Endothelial cell of umbilical vein (primary cell): ENCODE measurements around the gene TEKT5. TPM values are rescaled to one million over a fixed set of nuclear protein-coding genes. Genes with fewer than 3 reads are reported as not detected.

Source experiments
- BruUV-seq: library from RNA; stranded (reverse); fragments of 400-500 nt; replicated peaks from 2 replicates; lab custom pipeline; 2021; lab: Mats Ljungman, UMichigan
- CTCF ChIA-PET: fragments of 300-600, 350-600 bp; sonication (Branson Sonifier 250); formaldehyde crosslinking; loops from one replicate; lab custom pipeline; 2021; ENCODE audit warnings: antibody characterized with exemption, inconsistent platforms; lab: Charles Lee
- POLR2A ChIA-PET: fragments of 300-600, 350-600 bp; sonication (Branson Sonifier 250); formaldehyde crosslinking; loops from one replicate; lab custom pipeline; 2021; ENCODE audit warnings: antibody characterized with exemption, inconsistent platforms; lab: Charles Lee
- DNase-seq: peaks from one replicate; pipeline ENCODE4 v3.0.0-alpha.2; 2011; ENCODE audit warnings: low read depth, low spot score
- FAIRE-seq: peaks from 2 replicates; lab custom pipeline; 2011; peaks lifted over from hg19 to GRCh38; lab: Jason Lieb, UNC
- H2AFZ ChIP-seq: 2 replicates; pipeline ENCODE4 v1.6.0; 2012; ENCODE audit warnings: low read depth, low read length, control low read depth, inconsistent platforms
- H3K27ac ChIP-seq: 2 replicates; pipeline ENCODE4 v1.5.1; 2011; ENCODE audit warnings: low read depth, mild to moderate bottlenecking, control low read depth, low read length, moderate library complexity; ENCODE audit not compliant: insufficient read depth
- H3K27me3 ChIP-seq, 2 experiments: 2 replicates each; pipeline versions ENCODE4 v1.6.0 to v1.6.1; 2011; ENCODE audit warnings: low read length in 2 of 2, mixed read lengths in 1 of 2; ENCODE audit not compliant: control insufficient read depth in 2 of 2, insufficient read depth in 2 of 2
- H3K36me3 ChIP-seq, 2 experiments: 2 replicates in 1 of 2; 3 replicates in 1 of 2; pipeline ENCODE4 v1.5.1; 2011; ENCODE audit warnings: low read length in 2 of 2, mild to moderate bottlenecking in 1 of 2, moderate library complexity in 1 of 2; ENCODE audit not compliant: control insufficient read depth in 2 of 2, insufficient read depth in 2 of 2; ENCODE audit errors: extremely low read depth in 1 of 2
- H3K4me1 ChIP-seq: 3 replicates; pipeline ENCODE4 v1.5.1; 2011; ENCODE audit warnings: mild to moderate bottlenecking, low read length; ENCODE audit not compliant: control insufficient read depth, insufficient read depth; ENCODE audit errors: extremely low read depth
- H3K4me2 ChIP-seq: 2 replicates; pipeline ENCODE4 v1.6.1; 2011; ENCODE audit warnings: low read length, control low read depth, mixed read lengths; ENCODE audit not compliant: insufficient read depth
- H3K4me3 ChIP-seq, 3 experiments: fragments of 200-600 bp in 1 of 3; sonication (generic), shearing (Covaris generic) in 1 of 3; replicated peaks in 1 of 3; 2 replicates each; pipeline ENCODE4 v1.5.1; 2011 to 2016; ENCODE audit warnings: control low read depth in 3 of 3, low read length in 3 of 3, mild to moderate bottlenecking in 2 of 3, inconsistent platforms in 1 of 3, low read depth in 1 of 3, moderate library complexity in 1 of 3; ENCODE audit not compliant: insufficient read depth in 1 of 3
- H3K79me2 ChIP-seq: 2 replicates; pipeline ENCODE4 v1.6.0; 2012; ENCODE audit warnings: low read length, inconsistent platforms; ENCODE audit not compliant: control insufficient read depth, insufficient read depth
- H3K9ac ChIP-seq: replicated peaks from 2 replicates; pipeline ENCODE3; 2011; ENCODE audit warnings: low read length, control low read depth; ENCODE audit not compliant: insufficient read depth; ENCODE audit errors: extremely low read depth
- H3K9me1 ChIP-seq: replicated peaks from 3 replicates; pipeline ENCODE4 v1.6.0; 2011; ENCODE audit warnings: mild to moderate bottlenecking, low read length; ENCODE audit not compliant: control insufficient read depth, insufficient read depth; ENCODE audit errors: extremely low read depth
- H3K9me3 ChIP-seq: replicated peaks from 2 replicates; pipeline ENCODE4 v1.5.1; 2012; ENCODE audit warnings: low read length, inconsistent platforms; ENCODE audit not compliant: control insufficient read depth, insufficient read depth
- H4K20me1 ChIP-seq: replicated peaks from 2 replicates; pipeline ENCODE3; 2011; ENCODE audit warnings: mild to moderate bottlenecking, low read length; ENCODE audit not compliant: control insufficient read depth, insufficient read depth; ENCODE audit errors: extremely low read depth
- CTCF ChIP-seq, 2 donors: IDR thresholded peaks; 1 replicate in 1 of 2; 2 replicates in 1 of 2; pipeline ENCODE4 v1.5.1; 2011; ENCODE audit warnings: low read length in 2 of 2, mild to moderate bottlenecking in 2 of 2, moderate library complexity in 2 of 2, control low read depth in 1 of 2, inconsistent platforms in 1 of 2, low read depth in 1 of 2; ENCODE audit not compliant: insufficient read depth in 1 of 2; ENCODE audit errors: extremely low read depth in 1 of 2
- FOS ChIP-seq: IDR thresholded peaks from 2 replicates; pipeline ENCODE4 v1.6.1; 2011; ENCODE audit warnings: mild to moderate bottlenecking, low read length, moderate library complexity, borderline replicate concordance; ENCODE audit not compliant: insufficient read depth
- GATA2 ChIP-seq: IDR thresholded peaks from 2 replicates; pipeline ENCODE4 v1.7.0; 2011; ENCODE audit warnings: low read depth, mild to moderate bottlenecking, moderate library complexity, mixed read lengths, low read length; ENCODE audit not compliant: insufficient read length, insufficient read depth
- JUN ChIP-seq: IDR thresholded peaks from 2 replicates; pipeline ENCODE4 v1.6.1; 2011; ENCODE audit warnings: borderline replicate concordance, low read depth; ENCODE audit not compliant: insufficient read length, insufficient read depth
- MYC ChIP-seq: IDR thresholded peaks from one replicate; pipeline ENCODE4 v1.6.1; 2011; ENCODE audit warnings: mild to moderate bottlenecking, low read depth, low read length
- POLR2AphosphoS5 ChIP-seq: IDR thresholded peaks from 2 replicates; pipeline ENCODE4 v1.6.1; 2012; ENCODE audit warnings: low read depth, mild to moderate bottlenecking, control low read depth, low read length, moderate library complexity; ENCODE audit not compliant: insufficient read depth
- dilution Hi-C: fragments of 300-500 bp; cut with MboI; formaldehyde crosslinking; loops from one replicate; pipeline ENCODE4 v1.15.0; 2019; ENCODE audit warnings: low sequenced_read_pairs; ENCODE audit not compliant: extremely low pct_ligation_motif_present
- intact Hi-C: fragments of 100-400 bp; cut with micrococcal nuclease; formaldehyde crosslinking; loops from one replicate; pipeline ENCODE4 v1.10.0; 2022
- polyA plus RNA-seq, 4 experiments: library from polyadenylated mRNA; depleted of rRNA in 3 of 4; stranded (reverse) in 3 of 4; unstranded in 1 of 4; fragments of >200 nt; gene quantifications; 2 replicates each; pipeline versions ENCODE4 v1.2.1 to v1.2.3, GENCODE V29; 2011 to 2012; ENCODE audit warnings: missing spikeins in 1 of 4
- total RNA-seq: library from RNA; stranded (reverse); gene quantifications from 2 replicates; pipeline ENCODE4 v1.2.3, GENCODE V29; 2021

TEKT5 gene
- total and polyA plus RNA-seq, 2 donors (not counting 3 experiments of a cell fraction or from before 2014, with no cell fraction given) = not detected

- Histone ChIP-seq H3K4me3 (no peak overlapping the region), H3K9me1 (no peaks in the 10 kb centered on the region), H3K4me2 (no peak overlapping the region), H3K27ac (no peak overlapping the region), H3K27me3 (no peaks in the 10 kb centered on the region), H4K20me1 (no peaks in the 10 kb centered on the region), H3K79me2 (no peaks in the 10 kb centered on the region), H3K36me3 (no peaks in the 10 kb centered on the region), H2AFZ (no peak overlapping the region), H3K9me3 (no peaks in the 10 kb centered on the region), H3K9ac (no peak overlapping the region), H3K4me1 (no peaks in the 10 kb centered on the region)
- dilution Hi-C loops (no loop called here), intact Hi-C loops (no loop called here)
- no TSS peak for BruUV-seq
- DNase-seq (no peak), FAIRE-seq (no peak)
- ChIA-PET POLR2A (no interaction called here), CTCF (interaction anchor here (0.8 to 1.8 kb wide), 6 partner anchors 187 to 1593 kb away, joined by 3 to 27 read pairs (median 6); no protein-coding TSS in a partner anchor)
- TF ChIP-seq CTCF (IDR thresholded peaks at IDR 0.05; ENCODE audit: extremely low read depth in 1 of 2, insufficient read depth in 1 of 2, low read depth in 1 of 2, low read length in 2 of 2) = no peak
- TF ChIP-seq JUN = no peak
- no peak for TF ChIP-seq MYC
- no peak for TF ChIP-seq FOS
- no peak for TF ChIP-seq GATA2
- no peak for TF ChIP-seq POLR2AphosphoS5
Observed at GRCh38 chr16:10731790-10732189, 37.1 kb upstream of the TEKT5 start.
